CD4-positive, alpha-beta T cell (primary cell): ENCODE results near the gene ZNF827. TPM values are rescaled to one million over a fixed set of nuclear protein-coding genes. Genes with fewer than 3 reads are reported as not detected.

ENCODE experiments used
- ATAC-seq: fragments of 200-7000 bp; cut with Tn5 transposase; one replicate; pipeline ENCODE4 v1.10.0; 2022; ENCODE audit warnings: mild to moderate bottlenecking; ENCODE audit not compliant: poor library complexity
- CTCF ChIA-PET: fragments of 350-600 bp; sonication (Branson Sonifier 250); formaldehyde crosslinking; loops from one replicate; lab custom pipeline; 2021; ENCODE audit warnings: antibody characterized with exemption, inconsistent platforms; lab: Charles Lee
- POLR2A ChIA-PET: fragments of 350-600 bp; sonication (Branson Sonifier 250); formaldehyde crosslinking; loops from one replicate; lab custom pipeline; 2021; ENCODE audit warnings: antibody characterized with exemption, inconsistent platforms; lab: Charles Lee
- DNase-seq, 14 experiments: peaks; one replicate each; pipeline ENCODE4 v3.0.0-alpha.2; 2013 to 2020; ENCODE audit warnings: mixed read lengths in 2 of 14
- H3K27ac ChIP-seq, 2 donors: one replicate each; pipeline versions ENCODE4 v1.5.1 to v1.7.0; 2013; ENCODE audit warnings: low read length in 2 of 2, low read depth in 1 of 2, mild to moderate bottlenecking in 1 of 2
- H3K27me3 ChIP-seq, 2 experiments: 1 replicate in 1 of 2; 2 replicates in 1 of 2; pipeline versions ENCODE4 v1.6.1 to v1.7.0; 2013; ENCODE audit warnings: low read length in 2 of 2, control low read depth in 1 of 2, mild to moderate bottlenecking in 1 of 2, moderate library complexity in 1 of 2; ENCODE audit not compliant: insufficient read depth in 2 of 2, control insufficient read depth in 1 of 2
- H3K36me3 ChIP-seq: one replicate; pipeline ENCODE4 v1.6.1; 2013; ENCODE audit warnings: low read length, control low read depth; ENCODE audit not compliant: insufficient read depth
- H3K4me1 ChIP-seq: one replicate; pipeline ENCODE4 v1.6.1; 2013; ENCODE audit warnings: low read length, control low read depth; ENCODE audit not compliant: insufficient read depth
- H3K4me3 ChIP-seq: one replicate; pipeline ENCODE4 v1.5.1; 2013; ENCODE audit warnings: mild to moderate bottlenecking, low read length, moderate library complexity
- H3K9me3 ChIP-seq, 2 experiments: 1 replicate in 1 of 2; 2 replicates in 1 of 2; pipeline versions ENCODE4 v1.6.1 to v1.7.0; 2013; ENCODE audit warnings: low read length in 2 of 2, mild to moderate bottlenecking in 2 of 2, control low read depth in 1 of 2, moderate library complexity in 1 of 2; ENCODE audit not compliant: control insufficient read depth in 1 of 2, insufficient read depth in 1 of 2
- H3K27ac Mint-ChIP-seq: one replicate; pipeline ENCODE4 v1.8.0; 2020; ENCODE audit warnings: mixed read lengths
- H3K27me3 Mint-ChIP-seq: one replicate; pipeline ENCODE4 v1.8.0; 2021; ENCODE audit warnings: mixed read lengths
- H3K36me3 Mint-ChIP-seq: one replicate; pipeline ENCODE4 v1.8.0; 2021; ENCODE audit warnings: low read depth, mixed read lengths
- H3K4me1 Mint-ChIP-seq: one replicate; pipeline ENCODE4 v1.8.0; 2021; ENCODE audit warnings: low read depth, mixed read lengths
- H3K4me3 Mint-ChIP-seq: one replicate; pipeline ENCODE4 v1.8.0; 2020; ENCODE audit warnings: mild to moderate bottlenecking, mixed read lengths
- H3K9me3 Mint-ChIP-seq: one replicate; pipeline ENCODE4 v1.8.0; 2020; ENCODE audit warnings: mixed read lengths
- CTCF ChIP-seq: fragments of 200-600 bp; IDR thresholded peaks from one replicate; pipeline ENCODE4 v1.8.0; 2022; ENCODE audit warnings: antibody characterized with exemption, mild to moderate bottlenecking
- intact Hi-C, 2 experiments: fragments of 100-400 bp; cut with DNase I in 1 of 2; cut with micrococcal nuclease in 1 of 2; formaldehyde crosslinking; loops; one replicate each; pipeline versions ENCODE4 v1.15.1 to v1.9.0; 2023 to 2025; cut with DNase I, micrococcal nuclease
- total RNA-seq, 174 experiments: library from RNA in 2 of 174; stranded (reverse) in 2 of 174; gene quantifications; one replicate each; pipeline ENCODE4 v1.2.3 and lab custom pipeline; 2021 to 2026

Gene ZNF827
- total RNA-seq, 2 experiments from 2014 or later, result 13.7 to 14.3 TPM

GRCh38 chr4:145935253-145936141 is 3.1 kb downstream of the ZNF827 start:
- DNase-seq (peak in 4 of 14 experiments; percentile 17 to 38 (median 32)), ATAC-seq (no peak)
- peaks cover 16% of the 10 kb centered on the region for H3K4me1 ChIP-seq
- peaks cover 52% of the 10 kb centered on the region for H3K4me1 Mint-ChIP-seq
- H3K36me3 ChIP-seq, result no peaks in the 10 kb centered on the region
- peak overlapping the region; percentile 90 for H3K27ac Mint-ChIP-seq
- no peaks in the 10 kb centered on the region for H3K27me3 ChIP-seq
- peaks cover 5% of the 10 kb centered on the region for H3K27me3 Mint-ChIP-seq
- H3K9me3 ChIP-seq, result no peaks in the 10 kb centered on the region
- H3K4me3 Mint-ChIP-seq, result peak overlapping the region; percentile 98
- TF ChIP-seq CTCF, result no peak
- H3K27ac ChIP-seq, result peak overlapping the region; percentile 13 to 43
- peak overlapping the region; percentile 88 for H3K4me3 ChIP-seq
- CTCF ChIA-PET, result interaction anchor here (1.2 kb wide), 1 partner anchor 56 kb away, joined by 3 read pairs; no protein-coding TSS in a partner anchor
- H3K36me3 Mint-ChIP-seq, result peaks cover 18% of the 10 kb centered on the region
- H3K9me3 Mint-ChIP-seq, result no peaks in the 10 kb centered on the region
- intact Hi-C loops, result loop anchor here (5.0 to 10.0 kb wide), 7 partner anchors 93 to 758 kb away; partner anchors contain the start of genes LSM6 (in 2 of the 2) and MMAA (in 1 of the 2)
- POLR2A ChIA-PET, result interaction anchor here (0.8 to 1.2 kb wide), 3 partner anchors 40 to 203 kb away, joined by 3 to 4 read pairs (median 3); no protein-coding TSS in a partner anchor

- H3K9me3 ChIP-seq, result no peaks in the 10 kb centered on the region
- H3K27ac ChIP-seq, result no peak overlapping the region
- H3K27ac Mint-ChIP-seq, result peak overlapping the region; percentile 90
- no peaks in the 10 kb centered on the region for H3K36me3 ChIP-seq
- H3K4me1 Mint-ChIP-seq, result peaks cover 50% of the 10 kb centered on the region
- H3K27me3 ChIP-seq, result no peaks in the 10 kb centered on the region
- intact Hi-C loops, result loop anchor here (5.0 to 10.0 kb wide), 7 partner anchors 92 to 757 kb away; partner anchors contain the start of genes LSM6 (in 2 of the 2) and MMAA (in 1 of the 2)
- ChIA-PET POLR2A (no interaction called here), CTCF (no interaction called here)
- no peaks in the 10 kb centered on the region for H3K9me3 Mint-ChIP-seq
- peaks cover 18% of the 10 kb centered on the region for H3K36me3 Mint-ChIP-seq
- peaks cover 16% of the 10 kb centered on the region for H3K4me1 ChIP-seq
- TF ChIP-seq CTCF, result no peak
- H3K4me3 Mint-ChIP-seq, result peak overlapping the region; percentile 98
- ATAC-seq (no peak), DNase-seq (no peak)
- H3K27me3 Mint-ChIP-seq, result peaks cover 5% of the 10 kb centered on the region
- no peak overlapping the region for H3K4me3 ChIP-seq
These were observed 4.1 kb downstream of the ZNF827 start for GRCh38 chr4:145934434-145935047.

- ATAC-seq, result no peak
- POLR2A ChIA-PET, result no interaction called here
- Mint-ChIP-seq H3K36me3 (peaks cover 10% of the 10 kb centered on the region), H3K4me3 (no peak overlapping the region), H3K4me1 (peaks cover 45% of the 10 kb centered on the region), H3K27me3 (no peaks in the 10 kb centered on the region), H3K9me3 (no peaks in the 10 kb centered on the region), H3K27ac (no peak overlapping the region)
- CTCF ChIA-PET, result no interaction called here
- Histone ChIP-seq H3K9me3 (no peaks in the 10 kb centered on the region), H3K4me1 (peaks cover 10% of the 10 kb centered on the region), H3K27me3 (no peaks in the 10 kb centered on the region), H3K4me3 (no peak overlapping the region), H3K36me3 (no peaks in the 10 kb centered on the region), H3K27ac (no peak overlapping the region)
- intact Hi-C loops, result loop anchor here in 1 of 2 experiments (10.0 kb wide), 2 partner anchors 242 to 318 kb away; partner anchors contain the start of genes LSM6 and MMAA
- no peak for DNase-seq
- TF ChIP-seq CTCF, result no peak
These were observed 5.5 kb downstream of the ZNF827 start for GRCh38 chr4:145933134-145933533.
